ENCODE data around the gene NKD2.

GRCh38 chr5:1048861-1049838 is 40.5 kb downstream of the NKD2 start:
- no peak for TF ChIP-seq CTCF (IDR thresholded peaks at IDR 0.05)
- no peak for TF ChIP-seq ZFX (IDR thresholded peaks at IDR 0.05; ENCODE audit: borderline replicate concordance)
